HCT116 (cell line): ENCODE results near the gene PLSCR4. TPM values are rescaled to one million over a fixed set of nuclear protein-coding genes. Genes with fewer than 3 reads are reported as not detected.

ENCODE experiments used
- ATAC-seq: fragments of 200-7000 bp; cut with Tn5 transposase; 2 replicates; pipeline ENCODE4 v1.9.1; 2020; ENCODE audit warnings: mild to moderate bottlenecking, moderate library complexity
- BruUV-seq: library from RNA; stranded (reverse); fragments of 400-500 nt; replicated peaks from 2 replicates; lab custom pipeline; 2021; lab: Mats Ljungman, UMichigan
- CTCF ChIA-PET: fragments of 300-600 bp; sonication (Branson Sonifier 250); formaldehyde crosslinking; loops from one replicate; lab custom pipeline; 2021; ENCODE audit warnings: antibody characterized with exemption; lab: Charles Lee
- POLR2A ChIA-PET: fragments of 300-600, 350-600 bp; sonication (Branson Sonifier 250); formaldehyde crosslinking; loops from one replicate; lab custom pipeline; 2021; ENCODE audit warnings: antibody characterized with exemption; lab: Charles Lee
- RAD21 ChIA-PET, 2 experiments: fragments of 300-600 bp; sonication (Branson Sonifier 250); formaldehyde crosslinking; loops; one replicate each; lab custom pipeline; 2023; ENCODE audit warnings: low total read pairs in 2 of 2; ENCODE audit not compliant: uncharacterized antibody in 2 of 2, unreplicated experiment in 2 of 2, low non-redundant PET in 1 of 2; lab: Charles Lee
- DNase-seq: peaks from one replicate; pipeline ENCODE4 v3.0.0-alpha.2; 2010; ENCODE audit warnings: low read depth, low spot score
- H2AFZ ChIP-seq: fragments of 200-600 bp; shearing (Covaris generic), sonication (generic); 2 replicates; pipeline ENCODE4 v1.6.1; 2017; ENCODE audit warnings: low read depth, mixed run types, mixed read lengths, antibody characterized with exemption, low read length; ENCODE audit not compliant: poor library complexity, severe bottlenecking
- H3K27ac ChIP-seq: 2 replicates; pipeline ENCODE4 v1.5.1; 2012; ENCODE audit warnings: low read depth, low read length
- H3K27me3 ChIP-seq: fragments of 200-600 bp; sonication (generic); 2 replicates; pipeline ENCODE4 v1.6.1; 2016; ENCODE audit warnings: mixed run types, low read length, mixed read lengths; ENCODE audit not compliant: insufficient read depth
- H3K36me3 ChIP-seq, 2 experiments: fragments of 200-500 bp in 1 of 2; fragments of 200-600 bp in 1 of 2; sonication (Bioruptor generic) in 1 of 2; sonication (generic) in 1 of 2; 2 replicates each; pipeline versions ENCODE4 v1.5.1 to v1.6.1; 2014 to 2016; ENCODE audit warnings: low read length in 2 of 2, inconsistent platforms in 1 of 2, mixed read lengths in 1 of 2, mixed run types in 1 of 2; ENCODE audit not compliant: insufficient read depth in 2 of 2, control insufficient read depth in 1 of 2
- H3K4me1 ChIP-seq, 2 experiments: fragments of 200-600 bp in 1 of 2; sonication (generic) in 1 of 2; 2 replicates each; pipeline versions ENCODE4 v1.5.1 to v1.6.1; 2012 to 2017; ENCODE audit warnings: low read length in 2 of 2, inconsistent platforms in 1 of 2, mild to moderate bottlenecking in 1 of 2, mixed read lengths in 1 of 2, mixed run types in 1 of 2, moderate library complexity in 1 of 2; ENCODE audit not compliant: insufficient read depth in 2 of 2, control insufficient read depth in 1 of 2
- H3K4me2 ChIP-seq: fragments of 200-600 bp; sonication (generic); 2 replicates; pipeline ENCODE4 v1.6.1; 2017; ENCODE audit warnings: mixed run types, low read length, mixed read lengths
- H3K4me3 ChIP-seq, 2 experiments: fragments of 200-600 bp in 1 of 2; sonication (generic) in 1 of 2; replicated peaks in 1 of 2; 2 replicates each; pipeline ENCODE4 v1.5.1; 2011 to 2016; ENCODE audit warnings: low read length in 2 of 2, control low read depth in 1 of 2, low read depth in 1 of 2, mild to moderate bottlenecking in 1 of 2, mixed read lengths in 1 of 2, mixed run types in 1 of 2
- H3K79me2 ChIP-seq: fragments of 200-600 bp; sonication (generic); 2 replicates; pipeline ENCODE4 v1.6.1; 2017; ENCODE audit warnings: mild to moderate bottlenecking, mixed run types, low read length, moderate library complexity, mixed read lengths; ENCODE audit not compliant: insufficient read depth
- H3K9ac ChIP-seq: fragments of 200-600 bp; sonication (generic); 2 replicates; pipeline ENCODE4 v1.6.1; 2016; ENCODE audit warnings: low read length, mixed read lengths
- H3K9me2 ChIP-seq: fragments of 200-600 bp; sonication (generic), shearing (Covaris generic); 2 replicates; pipeline ENCODE4 v1.6.1; 2017; ENCODE audit warnings: mixed run types, mild to moderate bottlenecking, moderate library complexity; ENCODE audit not compliant: insufficient read depth
- H3K9me3 ChIP-seq, 2 experiments: fragments of 200-500 bp in 1 of 2; fragments of 200-600 bp in 1 of 2; sonication (Bioruptor generic) in 1 of 2; sonication (generic) in 1 of 2; 2 replicates each; pipeline ENCODE4 v1.6.1; 2014 to 2017; ENCODE audit warnings: low read length in 2 of 2, mixed read lengths in 2 of 2, inconsistent platforms in 1 of 2, low read depth in 1 of 2, mild to moderate bottlenecking in 1 of 2, mixed run types in 1 of 2, moderate library complexity in 1 of 2; ENCODE audit not compliant: control insufficient read depth in 1 of 2, insufficient read depth in 1 of 2
- H4K20me1 ChIP-seq: fragments of 200-600 bp; sonication (generic), shearing (Covaris generic); 2 replicates; pipeline ENCODE4 v1.6.1; 2017; ENCODE audit warnings: mixed run types, mild to moderate bottlenecking, moderate library complexity; ENCODE audit not compliant: insufficient read depth
- CBX3 ChIP-seq: IDR thresholded peaks from 2 replicates; pipeline ENCODE4 v1.6.1; 2012; ENCODE audit warnings: low read depth
- CEBPB ChIP-seq: IDR thresholded peaks from 2 replicates; pipeline ENCODE4 v1.6.1; 2012; ENCODE audit warnings: low read depth
- ELF1 ChIP-seq: IDR thresholded peaks from 2 replicates; pipeline ENCODE4 v1.6.1; 2012; ENCODE audit warnings: low read depth, borderline replicate concordance
- EZH2 ChIP-seq: fragments of 200-600 bp; sonication (generic); IDR thresholded peaks from 2 replicates; pipeline ENCODE4 v1.6.1; 2017; ENCODE audit warnings: antibody characterized with exemption, mixed run types
- FOSL1 ChIP-seq: IDR thresholded peaks from 2 replicates; pipeline ENCODE4 v1.6.1; 2012; ENCODE audit warnings: low read depth
- JUND ChIP-seq: IDR thresholded peaks from 2 replicates; pipeline ENCODE4 v1.6.1; 2012
- POLR2AphosphoS5 ChIP-seq: IDR thresholded peaks from 2 replicates; pipeline ENCODE4 v1.6.1; 2011; ENCODE audit warnings: mild to moderate bottlenecking, low read depth, low read length, moderate library complexity
- SIN3A ChIP-seq: IDR thresholded peaks from 2 replicates; pipeline ENCODE4 v1.6.1; 2012; ENCODE audit warnings: low read depth
- ZBTB33 ChIP-seq: IDR thresholded peaks from 2 replicates; pipeline ENCODE4 v1.6.1; 2011; ENCODE audit warnings: mild to moderate bottlenecking, low read length, moderate library complexity; ENCODE audit not compliant: insufficient replicate concordance; ENCODE audit errors: extremely low read depth
- ZFX ChIP-seq: fragments of 450-650 bp; IDR thresholded peaks from 2 replicates; pipeline ENCODE4 v1.6.1; 2017
- ZNF274 ChIP-seq: fragments of 200-500 bp; sonication (Bioruptor generic); IDR thresholded peaks from 2 replicates; pipeline ENCODE4 v1.6.1; 2014; ENCODE audit warnings: mild to moderate bottlenecking, low read depth, low read length, inconsistent platforms
- intact Hi-C: fragments of 100-400 bp; cut with micrococcal nuclease; formaldehyde crosslinking; loops from 2 replicates; pipeline ENCODE4 v1.10.0; 2022
- total RNA-seq: library from RNA; stranded (reverse); gene quantifications from one replicate; pipeline ENCODE4 v1.2.1, GENCODE V29; 2021; ENCODE audit not compliant: unreplicated experiment

The PLSCR4 gene
- total RNA-seq, 1 experiment from 2014 or later: 4.1 TPM

- no peak overlapping the region for H3K27ac ChIP-seq
- CTCF ChIA-PET: no interaction called here
- no peak overlapping the region for H3K4me3 ChIP-seq
- no peak for TF ChIP-seq ELF1
- TF ChIP-seq ZFX: no peak
- TF ChIP-seq POLR2AphosphoS5: no peak
- TF ChIP-seq JUND: no peak
- no peak for TF ChIP-seq EZH2
- no peak for TF ChIP-seq SIN3A
- TF ChIP-seq CEBPB: no peak
- TF ChIP-seq CBX3: no peak
- TF ChIP-seq FOSL1: no peak
- TF ChIP-seq ZBTB33: no peak
- no peak for TF ChIP-seq ZNF274
- TF ChIP-seq, all 23 proteins: peak for 0
- Histone ChIP-seq H3K27me3 (no peaks in the 10 kb centered on the region), H3K9me3 (no peaks in the 10 kb centered on the region), H3K9me2 (no peaks in the 10 kb centered on the region), H2AFZ (no peak overlapping the region), H3K79me2 (no peaks in the 10 kb centered on the region), H3K9ac (no peak overlapping the region), H3K4me1 (no peaks in the 10 kb centered on the region), H3K4me2 (no peak overlapping the region), H4K20me1 (no peaks in the 10 kb centered on the region), H3K36me3 (no peaks in the 10 kb centered on the region)
- DNase-seq: no peak
- intact Hi-C loops: no loop called here
- no peak for ATAC-seq
- ChIA-PET POLR2A (interaction anchor here (0.6 kb wide), 1 partner anchor 443 kb away, joined by 3 read pairs; no protein-coding TSS in a partner anchor), RAD21 (no interaction called here)
- BruUV-seq: no TSS peak
These were observed 23.0 kb upstream of the PLSCR4 start for GRCh38 chr3:146273721-146274407.
